Neural cell (in vitro differentiated cells): ENCODE results near the gene SLC12A7. TPM values are rescaled to one million over a fixed set of nuclear protein-coding genes. Genes with fewer than 3 reads are reported as not detected.

Experiments used
- H2AFZ ChIP-seq: fragments of 200-600, 300-800 bp; sonication (generic), shearing (Covaris generic); 2 replicates; pipeline ENCODE4 v1.6.0; 2014; ENCODE audit warnings: low read depth, mild to moderate bottlenecking, antibody characterized with exemption, low read length, moderate library complexity
- H3F3A ChIP-seq: fragments of 200-600 bp; shearing (Covaris generic); 2 replicates; pipeline ENCODE4 v1.6.1; 2016; ENCODE audit warnings: mild to moderate bottlenecking, moderate library complexity, mixed read lengths, antibody characterized with exemption, low read length; ENCODE audit not compliant: insufficient read depth, poor library complexity, severe bottlenecking
- H3K27ac ChIP-seq: fragments of 200-600, 300-800 bp; sonication (generic), shearing (Covaris generic); 2 replicates; pipeline ENCODE4 v1.5.1; 2014; ENCODE audit warnings: mild to moderate bottlenecking, low read length, moderate library complexity
- H3K27me3 ChIP-seq: fragments of 300-800, 200-600 bp; sonication (generic), shearing (Covaris generic); 2 replicates; pipeline ENCODE4 v1.6.0; 2014; ENCODE audit warnings: mild to moderate bottlenecking, low read depth, low read length, moderate library complexity; ENCODE audit not compliant: insufficient read depth
- H3K36me3 ChIP-seq: fragments of 300-800, 200-600 bp; sonication (generic), shearing (Covaris generic); 2 replicates; pipeline ENCODE4 v1.5.1; 2014; ENCODE audit warnings: mild to moderate bottlenecking, antibody characterized with exemption, low read length, moderate library complexity; ENCODE audit not compliant: insufficient read depth
- H3K4me2 ChIP-seq: fragments of 300-800, 200-600 bp; sonication (generic), shearing (Covaris generic); 2 replicates; pipeline ENCODE4 v1.6.0; 2014; ENCODE audit warnings: mild to moderate bottlenecking, low read length
- H3K4me3 ChIP-seq: fragments of 300-800, 200-600 bp; sonication (generic), shearing (Covaris generic); 2 replicates; pipeline ENCODE4 v1.5.1; 2014; ENCODE audit warnings: mild to moderate bottlenecking, low read length, moderate library complexity
- H3K79me2 ChIP-seq: fragments of 200-600 bp; shearing (Covaris generic); replicated peaks from 2 replicates; pipeline ENCODE4 v1.6.0; 2014; ENCODE audit warnings: mild to moderate bottlenecking, low read length, moderate library complexity; ENCODE audit not compliant: insufficient read depth
- H3K9ac ChIP-seq: fragments of 300-800, 200-600 bp; sonication (generic), shearing (Covaris generic); 2 replicates; pipeline ENCODE4 v1.6.1; 2016; ENCODE audit warnings: mild to moderate bottlenecking, low read length, mixed read lengths
- H3K9me2 ChIP-seq: fragments of 200-600 bp; shearing (Covaris generic); 2 replicates; pipeline ENCODE4 v1.6.1; 2016; ENCODE audit warnings: mild to moderate bottlenecking, low read length, mixed read lengths; ENCODE audit not compliant: insufficient read depth
- H3K9me3 ChIP-seq: fragments of 200-600, 300-800 bp; sonication (generic), shearing (Covaris generic); 2 replicates; pipeline ENCODE4 v1.6.1; 2016; ENCODE audit warnings: mild to moderate bottlenecking, mixed run types, low read length, moderate library complexity, mixed read lengths
- H4K20me1 ChIP-seq: fragments of 200-600 bp; shearing (Covaris generic); 2 replicates; pipeline ENCODE4 v1.6.1; 2016; ENCODE audit warnings: mild to moderate bottlenecking, mixed run types; ENCODE audit not compliant: insufficient read depth
- CTCF ChIP-seq: fragments of 450-650 bp; IDR thresholded peaks from 2 replicates; pipeline ENCODE4 v1.5.1; 2014; ENCODE audit warnings: antibody characterized with exemption, mild to moderate bottlenecking, moderate library complexity; ENCODE audit not compliant: poor library complexity, severe bottlenecking
- EP300 ChIP-seq: fragments of 450-650 bp; conservative IDR thresholded peaks from 2 replicates; pipeline ENCODE4 v1.6.1; 2014; ENCODE audit warnings: antibody characterized with exemption, mild to moderate bottlenecking, moderate library complexity; ENCODE audit not compliant: poor library complexity, severe bottlenecking
- EZH2 ChIP-seq: fragments of 200-600, 300-800 bp; shearing (Covaris generic), sonication (generic); IDR thresholded peaks from 2 replicates; pipeline ENCODE4 v1.6.1; 2014; ENCODE audit warnings: antibody characterized with exemption, low read length, borderline replicate concordance, mild to moderate bottlenecking; ENCODE audit not compliant: insufficient read depth, poor library complexity, severe bottlenecking
- MXI1 ChIP-seq: fragments of 450-650 bp; conservative IDR thresholded peaks from 2 replicates; pipeline ENCODE4 v1.6.1; 2014; ENCODE audit warnings: antibody characterized with exemption, mild to moderate bottlenecking; ENCODE audit not compliant: poor library complexity, severe bottlenecking
- POLR2AphosphoS5 ChIP-seq: IDR thresholded peaks from 2 replicates; pipeline ENCODE4 v1.6.1; 2012
- RAD21 ChIP-seq: fragments of 450-650 bp; conservative IDR thresholded peaks from 2 replicates; pipeline ENCODE4 v1.6.1; 2014; ENCODE audit warnings: antibody characterized with exemption, mild to moderate bottlenecking, moderate library complexity
- REST ChIP-seq: IDR thresholded peaks from 2 replicates; pipeline ENCODE4 v1.6.1; 2012; ENCODE audit warnings: borderline replicate concordance
- SMC3 ChIP-seq: fragments of 450-650 bp; conservative IDR thresholded peaks from 2 replicates; pipeline ENCODE4 v1.6.1; 2014; ENCODE audit warnings: antibody characterized with exemption, mild to moderate bottlenecking, moderate library complexity; ENCODE audit not compliant: poor library complexity
- TAF1 ChIP-seq: IDR thresholded peaks from 2 replicates; pipeline ENCODE4 v1.6.1; 2012; ENCODE audit warnings: low read depth
- polyA plus RNA-seq: library from polyadenylated mRNA; depleted of rRNA; stranded (reverse); fragments of >200 nt; gene quantifications from 2 replicates; pipeline ENCODE4 v1.2.3, GENCODE V29; 2014

Gene SLC12A7
- polyA plus RNA-seq, 1 donor from 2014 or later: 4.5 TPM

- H3K27ac ChIP-seq: no peak overlapping the region
- no peaks in the 10 kb centered on the region for H3K36me3 ChIP-seq
- TF ChIP-seq MXI1 (no peak), REST (no peak), TAF1 (no peak), SMC3 (no peak), RAD21 (no peak), POLR2AphosphoS5 (no peak), CTCF (no peak), EP300 (no peak), EZH2 (no peak)
- H3K4me2 ChIP-seq: no peak overlapping the region
- H3K9ac ChIP-seq: no peak overlapping the region
- H3F3A ChIP-seq: no peaks in the 10 kb centered on the region
- no peaks in the 10 kb centered on the region for H3K79me2 ChIP-seq
- no peaks in the 10 kb centered on the region for H3K9me2 ChIP-seq
- H2AFZ ChIP-seq: no peak overlapping the region
- H3K27me3 ChIP-seq: no peaks in the 10 kb centered on the region
- no peaks in the 10 kb centered on the region for H3K9me3 ChIP-seq
- no peaks in the 10 kb centered on the region for H4K20me1 ChIP-seq
- H3K4me3 ChIP-seq: no peak overlapping the region
These were observed 58.4 kb downstream of the SLC12A7 start for GRCh38 chr5:1053391-1054017.

GRCh38 chr5:1052641-1053390, 59.0 kb downstream of the SLC12A7 start:
- Histone ChIP-seq H3K9me3 (no peaks in the 10 kb centered on the region), H3K36me3 (no peaks in the 10 kb centered on the region)

More at GRCh38 chr5:1052641-1053390, 59.0 kb downstream of the SLC12A7 start:
- no peak for TF ChIP-seq EZH2
- TF ChIP-seq MXI1: no peak
- TF ChIP-seq SMC3: no peak
- TF ChIP-seq CTCF: no peak
- no peak for TF ChIP-seq POLR2AphosphoS5
- TF ChIP-seq REST: no peak
- no peak for TF ChIP-seq EP300
- TF ChIP-seq TAF1: no peak
- no peak for TF ChIP-seq RAD21
- H3F3A ChIP-seq: no peaks in the 10 kb centered on the region
- H3K27me3 ChIP-seq: no peaks in the 10 kb centered on the region
- no peaks in the 10 kb centered on the region for H3K9me2 ChIP-seq
- H3K4me3 ChIP-seq: no peak overlapping the region
- H3K9ac ChIP-seq: no peak overlapping the region
- no peaks in the 10 kb centered on the region for H4K20me1 ChIP-seq
- no peak overlapping the region for H3K27ac ChIP-seq
- H3K4me2 ChIP-seq: no peak overlapping the region
- H3K79me2 ChIP-seq: no peaks in the 10 kb centered on the region
- no peak overlapping the region for H2AFZ ChIP-seq
